ENCODE results near the gene GPR6.

The GPR6 gene, protein sequence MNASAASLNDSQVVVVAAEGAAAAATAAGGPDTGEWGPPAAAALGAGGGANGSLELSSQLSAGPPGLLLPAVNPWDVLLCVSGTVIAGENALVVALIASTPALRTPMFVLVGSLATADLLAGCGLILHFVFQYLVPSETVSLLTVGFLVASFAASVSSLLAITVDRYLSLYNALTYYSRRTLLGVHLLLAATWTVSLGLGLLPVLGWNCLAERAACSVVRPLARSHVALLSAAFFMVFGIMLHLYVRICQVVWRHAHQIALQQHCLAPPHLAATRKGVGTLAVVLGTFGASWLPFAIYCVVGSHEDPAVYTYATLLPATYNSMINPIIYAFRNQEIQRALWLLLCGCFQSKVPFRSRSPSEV

DNA sequence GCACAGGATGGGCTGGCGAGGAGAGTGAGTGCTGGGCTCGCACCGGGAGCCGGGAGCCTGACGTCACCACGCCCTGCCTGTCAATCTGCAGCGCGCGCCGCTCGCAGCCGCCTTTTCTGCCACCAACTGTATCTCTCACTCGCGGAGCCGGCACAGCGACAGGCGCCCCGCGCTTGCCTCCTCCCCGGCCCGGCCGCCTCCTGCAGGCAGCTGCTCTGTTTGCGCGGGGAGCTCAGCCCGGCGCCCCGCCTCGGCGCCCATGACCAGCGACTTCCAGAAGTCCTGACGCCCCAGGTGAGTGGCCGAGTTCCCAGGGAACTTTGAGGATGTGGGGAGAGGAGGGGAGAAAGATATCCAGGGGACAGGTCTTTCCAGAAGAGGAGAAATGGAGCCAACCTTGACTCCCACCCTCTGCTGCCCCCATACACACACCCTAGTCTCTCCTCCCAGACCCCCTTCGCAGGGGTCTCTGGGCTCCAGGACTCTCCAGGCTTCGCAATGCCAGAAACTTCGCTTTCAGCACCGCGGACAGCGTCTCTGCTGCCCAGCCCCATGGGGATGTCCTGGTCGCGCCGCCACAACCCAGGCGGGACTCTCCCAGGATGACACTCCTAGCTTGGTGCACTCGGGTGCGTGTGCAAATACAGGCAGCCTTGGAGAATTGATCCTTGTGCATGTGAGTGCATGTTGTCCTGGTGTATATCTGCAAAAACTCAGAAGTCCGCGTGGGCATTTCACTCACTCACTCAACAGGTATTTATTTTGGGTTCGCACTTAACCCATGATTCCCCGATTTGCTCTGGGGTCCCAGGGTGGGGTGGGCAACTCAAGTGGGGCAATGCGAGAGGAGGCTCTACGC, at the start of gene GPR6:
TSS of gene GPR6 (plus strand) at position 138 of the 859 bp plus-strand sequence. CDS start 802 bp downstream, outside the sequence.
- no peak for DNase-seq (ENCODE audit: low read depth)

DNA sequence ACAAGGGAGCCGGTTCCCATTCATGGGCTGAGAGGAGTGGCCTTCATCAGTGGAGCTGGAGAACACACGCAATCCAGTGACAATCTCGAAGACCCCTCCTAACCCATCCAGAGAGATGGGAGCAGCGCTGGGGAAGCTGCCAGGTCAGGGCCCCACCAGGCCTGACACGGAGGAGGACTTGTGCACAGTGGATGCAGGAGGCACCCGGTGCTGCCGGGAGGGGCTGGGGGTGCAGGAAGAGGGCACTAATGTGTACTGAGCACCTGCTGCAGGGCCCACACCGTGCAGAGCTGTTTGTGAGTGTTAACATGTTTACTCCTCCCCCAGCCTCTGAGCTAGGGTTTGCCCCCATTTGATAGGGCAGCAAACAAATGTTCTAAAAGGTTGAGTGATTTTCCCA, 43.8 kb upstream of the GPR6 start:
- no peak for DNase-seq (ENCODE audit: low read depth)

DNA sequence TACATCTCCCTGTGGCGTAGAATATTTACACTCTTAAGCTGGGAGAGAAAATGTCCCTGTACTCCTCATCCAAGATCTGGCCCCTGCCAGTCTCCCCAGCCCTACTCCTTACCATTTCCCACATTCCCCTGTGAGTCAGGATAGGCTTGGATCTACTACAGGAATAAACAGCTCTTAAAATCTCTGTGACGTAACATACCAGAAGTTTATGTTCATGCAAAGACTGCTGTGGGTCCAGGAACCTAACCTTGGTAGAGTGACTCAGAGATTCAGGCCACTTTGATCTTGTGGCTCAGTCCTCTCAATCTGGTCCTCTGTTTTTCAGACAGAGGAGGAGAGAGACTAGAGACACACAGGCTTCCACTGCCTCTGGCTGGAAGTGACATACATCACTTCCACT, 38.5 kb upstream of the GPR6 start:
- no peak for DNase-seq (ENCODE audit: low read depth)

DNA sequence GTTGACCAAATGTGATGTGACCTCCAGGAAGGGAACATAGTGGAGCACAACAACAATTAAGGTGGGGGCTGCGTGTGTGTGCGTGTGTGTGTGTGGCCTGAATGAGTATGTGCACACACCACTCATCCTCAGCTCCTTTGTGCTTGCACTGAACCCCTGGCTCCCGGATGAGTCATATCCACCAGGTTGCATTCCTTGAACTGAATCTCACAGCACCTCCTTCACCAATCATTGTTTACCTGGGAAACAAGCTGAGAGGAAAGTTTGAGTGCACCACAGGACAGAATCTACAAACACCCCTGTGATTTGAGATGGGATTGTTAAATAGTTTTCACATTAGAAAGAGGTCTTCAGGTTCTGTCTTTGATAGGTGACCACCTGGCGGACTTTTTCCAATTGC, 33.7 kb upstream of the GPR6 start:
- DNase-seq (ENCODE audit: low read depth): no peak

DNA sequence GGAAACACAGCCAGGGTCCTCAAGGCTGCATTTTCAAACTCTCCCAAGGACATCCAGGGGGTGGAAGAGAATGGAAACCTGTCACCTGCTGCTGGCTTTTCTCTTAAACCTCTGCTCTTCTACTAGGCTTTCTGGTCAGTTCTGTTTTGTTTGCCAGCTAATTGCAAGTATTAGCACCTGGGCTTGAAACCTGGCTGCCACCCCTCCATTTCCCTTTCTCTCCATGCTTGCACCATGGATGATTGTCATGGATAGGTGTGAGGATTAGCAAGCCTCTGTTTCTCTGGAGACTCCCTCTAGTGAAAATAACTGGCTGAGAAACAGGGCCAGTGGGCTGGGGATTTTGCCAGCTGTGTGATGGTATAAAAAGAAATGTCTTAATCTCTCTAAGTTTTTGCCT, 33.0 kb upstream of the GPR6 start:
- DNase-seq (ENCODE audit: low read depth): no peak

DNA sequence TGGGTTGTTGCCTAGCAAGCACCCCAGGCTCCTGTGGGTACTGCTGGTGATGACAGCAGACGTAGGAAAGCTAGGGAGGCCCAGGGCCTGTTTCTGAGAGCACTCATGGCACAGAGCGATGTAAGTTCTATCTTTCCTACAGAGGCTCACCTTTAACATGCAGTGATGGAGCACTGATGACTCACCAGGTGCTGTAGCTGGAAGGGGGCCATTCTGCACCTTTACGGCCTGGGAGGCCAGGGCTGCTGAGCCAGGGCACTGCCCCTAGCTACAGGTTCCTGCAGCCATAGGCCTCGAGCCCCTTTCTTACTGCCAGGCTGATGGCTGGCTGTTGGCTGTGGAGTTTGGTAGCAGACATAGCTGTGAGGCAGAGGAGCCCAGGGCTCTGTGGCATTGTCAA, 31.1 kb upstream of the GPR6 start:
- DNase-seq (ENCODE audit: low read depth): no peak

DNA sequence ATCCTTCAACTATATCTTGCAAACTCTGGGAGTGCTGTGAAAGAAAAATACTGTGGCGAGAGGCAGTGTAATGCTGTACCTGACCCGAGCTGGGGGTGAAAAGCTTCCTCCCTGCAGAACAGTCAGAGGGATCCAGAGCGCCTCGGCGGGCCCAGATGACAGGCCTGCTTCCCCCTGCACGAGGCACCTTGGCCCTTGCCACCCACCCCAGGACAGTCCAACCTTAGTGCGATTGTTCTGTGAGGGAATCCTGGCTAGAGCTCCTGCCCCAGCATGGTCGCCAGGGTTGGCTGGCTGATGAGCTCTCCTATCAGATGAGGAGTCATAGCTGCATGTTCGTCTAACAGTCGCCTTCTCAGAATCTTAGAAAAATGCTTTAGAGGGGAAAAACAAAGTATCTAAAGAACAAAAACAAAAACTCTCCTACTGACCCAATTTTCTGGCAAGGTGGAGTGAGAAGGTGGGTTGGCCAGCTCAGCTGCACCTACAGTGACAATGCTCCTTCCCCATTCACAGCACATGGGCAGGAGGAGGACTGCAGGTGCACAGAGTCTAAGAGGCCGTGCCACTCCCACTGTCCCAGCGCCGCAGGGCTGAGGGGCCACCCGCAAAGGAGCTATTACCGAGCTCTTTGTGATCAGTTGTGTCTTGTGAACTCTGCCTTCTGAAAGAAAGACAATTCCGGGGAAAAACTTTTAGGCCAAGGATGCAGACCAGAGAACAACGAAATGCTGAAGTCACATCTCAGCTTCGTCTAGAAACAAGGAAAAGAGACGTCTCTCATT, 28.6 kb upstream of the GPR6 start:
- DNase-seq (ENCODE audit: low read depth): no peak

DNA sequence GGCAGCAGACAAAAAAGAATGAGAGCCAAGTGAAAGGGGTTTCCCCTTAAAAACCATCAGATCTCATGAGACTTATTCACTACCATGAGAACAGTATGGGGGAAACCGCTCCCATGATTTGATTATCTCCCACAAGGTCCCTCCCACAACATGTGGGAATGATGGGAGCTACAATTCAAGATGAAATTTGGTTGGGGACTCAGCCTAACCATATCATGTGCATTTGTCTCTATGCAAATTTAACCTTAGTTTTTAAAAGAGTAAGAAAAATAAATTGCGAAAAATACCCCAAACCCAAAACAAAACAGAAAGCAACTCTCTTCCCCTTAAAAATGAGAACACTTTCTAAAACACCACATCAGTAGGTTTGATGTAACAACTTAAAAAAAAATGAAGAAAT, 22.6 kb upstream of the GPR6 start:
- no peak for DNase-seq (ENCODE audit: low read depth)

DNA sequence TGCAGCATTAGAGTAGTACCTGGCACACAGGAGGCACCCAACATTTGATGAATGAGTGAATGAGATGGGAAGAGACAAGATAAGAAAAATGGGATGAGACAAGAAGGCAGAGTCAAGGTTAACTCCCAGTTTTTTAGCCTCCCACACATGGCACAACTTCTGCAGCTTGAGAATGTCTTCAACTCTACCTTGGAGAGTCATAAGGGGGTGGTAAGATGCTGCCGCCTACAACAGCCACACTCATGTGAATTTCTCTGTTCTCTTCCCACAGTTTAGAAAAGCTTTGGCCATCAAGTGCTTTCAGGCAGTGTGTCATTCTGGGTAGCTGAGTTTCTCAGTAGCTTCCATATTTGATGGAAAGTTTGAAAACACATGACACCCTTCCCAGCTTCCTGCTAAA, 19.5 kb upstream of the GPR6 start:
- DNase-seq (ENCODE audit: low read depth): no peak

DNA sequence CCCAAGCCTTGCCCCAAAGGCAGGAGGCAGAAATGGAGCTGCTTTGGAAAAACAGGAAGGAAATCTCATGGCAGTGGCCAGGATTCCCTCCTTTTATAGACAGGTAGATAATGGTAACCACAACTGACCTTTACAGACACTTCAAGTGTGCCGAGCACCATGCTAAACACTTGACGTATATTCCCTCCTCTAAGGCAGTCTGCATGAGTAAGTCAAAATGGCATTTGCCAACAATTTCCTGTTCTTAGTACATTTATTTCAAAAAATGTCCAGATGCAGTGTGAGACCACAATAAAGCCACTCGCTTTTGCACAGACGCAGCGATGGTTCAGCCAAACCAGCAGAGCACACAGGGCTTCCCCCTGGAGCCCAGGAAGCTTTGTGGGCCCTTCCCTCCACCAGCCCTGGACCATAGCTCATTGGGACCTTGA, 16.5 kb upstream of the GPR6 start:
- DNase-seq (ENCODE audit: low read depth): no peak

DNA sequence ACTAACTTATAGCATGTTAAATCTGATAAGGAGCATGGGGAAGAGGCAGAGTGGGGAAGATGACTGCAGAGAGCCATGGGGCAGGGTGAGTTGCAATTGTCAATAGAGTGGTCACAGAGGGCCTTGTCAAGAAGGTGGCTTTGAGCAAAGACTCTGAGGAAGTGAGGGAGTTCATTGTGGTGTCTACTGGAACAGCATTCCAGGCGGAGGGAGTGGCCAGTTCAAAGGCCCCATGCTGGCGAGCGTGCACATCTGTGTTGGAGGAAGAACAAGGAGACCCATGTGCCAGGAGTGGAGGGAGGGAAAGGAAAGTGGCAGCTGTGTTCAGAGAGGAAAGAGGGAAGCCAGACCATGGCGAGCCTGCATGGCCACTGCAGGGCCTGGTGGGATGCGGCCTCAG, 15.8 kb upstream of the GPR6 start:
- DNase-seq (ENCODE audit: low read depth): no peak

DNA sequence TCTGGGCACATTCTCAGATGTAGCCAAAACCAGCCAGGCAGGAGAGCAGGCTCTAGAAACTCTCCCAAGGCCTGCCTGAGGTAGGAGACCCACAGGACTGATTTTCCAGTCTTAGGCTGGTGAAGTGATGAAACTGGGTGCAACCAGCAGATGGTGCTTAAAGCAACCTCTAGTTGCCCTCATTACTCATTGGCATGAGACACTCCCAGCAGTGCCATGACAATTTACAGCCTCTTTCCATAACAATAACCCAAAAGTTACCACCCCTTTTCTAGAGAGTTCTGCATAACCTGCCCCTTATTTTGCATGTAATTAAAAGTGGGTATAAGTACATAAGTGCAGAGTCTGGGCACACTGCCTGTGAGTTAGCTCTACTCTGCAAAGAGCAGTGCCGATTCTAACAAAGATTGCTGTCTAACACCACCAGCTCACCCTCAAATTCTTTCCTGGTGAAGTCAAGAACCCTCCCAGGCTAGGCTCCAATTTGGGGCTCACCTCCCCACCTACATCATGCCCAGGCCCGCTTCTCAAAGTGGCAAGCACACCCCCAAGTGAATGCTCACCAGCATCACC, 14.4 kb upstream of the GPR6 start:
- no peak for DNase-seq (ENCODE audit: low read depth)

DNA sequence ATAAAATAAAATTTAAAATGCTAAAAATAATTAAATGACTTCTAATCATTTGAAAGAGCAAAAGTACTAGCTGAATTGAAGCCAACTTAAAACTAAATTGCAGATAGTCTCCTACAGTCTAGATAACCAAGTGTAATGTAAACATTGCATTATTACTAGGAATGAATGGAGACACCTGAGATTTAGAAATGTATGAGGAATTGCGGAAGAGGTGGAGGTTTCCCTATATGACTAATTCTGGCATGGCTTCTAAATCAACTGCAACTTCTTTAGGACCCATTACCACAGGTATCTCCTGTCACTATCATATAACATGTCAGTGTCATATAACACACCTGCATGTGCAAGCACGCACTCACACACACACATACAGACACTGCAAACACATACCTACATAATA, 13.2 kb upstream of the GPR6 start:
- DNase-seq (ENCODE audit: low read depth): no peak

DNA sequence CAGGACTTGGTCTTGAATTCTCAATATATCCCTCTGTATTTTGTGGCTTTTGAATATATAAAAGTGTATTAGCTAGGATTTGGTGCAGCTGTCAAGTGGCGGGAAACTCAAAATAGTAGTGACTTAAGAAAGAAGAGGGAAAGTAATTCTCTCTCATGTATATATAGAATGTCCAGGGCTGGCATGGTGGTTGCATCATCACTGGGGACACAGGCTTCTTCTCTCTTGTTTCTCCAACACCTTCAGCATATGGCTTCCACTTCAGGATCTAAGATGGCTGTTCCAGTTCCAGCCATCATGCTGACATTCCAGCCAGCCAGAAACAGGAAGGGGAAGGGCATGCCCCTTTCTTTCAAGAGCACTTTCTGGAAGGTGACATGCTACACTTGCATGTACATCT, 11.8 kb upstream of the GPR6 start:
- no peak for DNase-seq (ENCODE audit: low read depth)

DNA sequence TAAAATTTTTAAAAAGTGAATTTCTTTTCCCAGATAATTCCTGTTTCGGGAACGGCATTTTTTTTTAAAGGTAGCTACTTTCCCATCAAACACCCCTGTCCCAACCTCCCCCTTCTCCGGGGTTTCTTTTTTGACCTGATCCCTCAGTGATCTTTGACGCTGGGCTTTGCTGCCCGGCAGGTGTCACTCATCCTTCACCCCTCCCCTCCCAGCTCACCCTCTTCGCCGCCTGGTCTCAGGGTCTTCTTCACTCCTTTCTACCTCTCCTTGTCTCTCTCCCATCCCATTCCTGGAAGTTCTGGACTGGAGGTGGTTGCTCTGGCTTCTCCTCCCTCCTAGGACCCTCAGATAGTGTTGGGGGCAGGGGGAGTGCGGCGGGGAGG, 329 bp upstream of the GPR6 start:
- DNase-seq (ENCODE audit: low read depth): no peak

DNA sequence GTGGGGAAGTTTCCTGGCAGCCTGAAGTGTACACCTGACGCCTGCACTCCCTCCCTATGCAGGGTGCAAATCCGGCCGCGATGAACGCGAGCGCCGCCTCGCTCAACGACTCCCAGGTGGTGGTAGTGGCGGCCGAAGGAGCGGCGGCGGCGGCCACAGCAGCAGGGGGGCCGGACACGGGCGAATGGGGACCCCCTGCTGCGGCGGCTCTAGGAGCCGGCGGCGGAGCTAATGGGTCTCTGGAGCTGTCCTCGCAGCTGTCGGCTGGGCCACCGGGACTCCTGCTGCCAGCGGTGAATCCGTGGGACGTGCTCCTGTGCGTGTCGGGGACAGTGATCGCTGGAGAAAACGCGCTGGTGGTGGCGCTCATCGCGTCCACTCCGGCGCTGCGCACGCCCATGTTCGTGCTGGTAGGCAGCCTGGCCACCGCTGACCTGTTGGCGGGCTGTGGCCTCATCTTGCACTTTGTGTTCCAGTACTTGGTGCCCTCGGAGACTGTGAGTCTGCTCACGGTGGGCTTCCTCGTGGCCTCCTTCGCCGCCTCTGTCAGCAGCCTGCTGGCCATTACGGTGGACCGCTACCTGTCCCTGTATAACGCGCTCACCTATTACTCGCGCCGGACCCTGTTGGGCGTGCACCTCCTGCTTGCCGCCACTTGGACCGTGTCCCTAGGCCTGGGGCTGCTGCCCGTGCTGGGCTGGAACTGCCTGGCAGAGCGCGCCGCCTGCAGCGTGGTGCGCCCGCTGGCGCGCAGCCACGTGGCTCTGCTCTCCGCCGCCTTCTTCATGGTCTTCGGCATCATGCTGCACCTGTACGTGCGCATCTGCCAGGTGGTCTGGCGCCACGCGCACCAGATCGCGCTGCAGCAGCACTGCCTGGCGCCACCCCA, 1.2 kb downstream of the GPR6 start:
- DNase-seq (ENCODE audit: low read depth): no peak

DNA sequence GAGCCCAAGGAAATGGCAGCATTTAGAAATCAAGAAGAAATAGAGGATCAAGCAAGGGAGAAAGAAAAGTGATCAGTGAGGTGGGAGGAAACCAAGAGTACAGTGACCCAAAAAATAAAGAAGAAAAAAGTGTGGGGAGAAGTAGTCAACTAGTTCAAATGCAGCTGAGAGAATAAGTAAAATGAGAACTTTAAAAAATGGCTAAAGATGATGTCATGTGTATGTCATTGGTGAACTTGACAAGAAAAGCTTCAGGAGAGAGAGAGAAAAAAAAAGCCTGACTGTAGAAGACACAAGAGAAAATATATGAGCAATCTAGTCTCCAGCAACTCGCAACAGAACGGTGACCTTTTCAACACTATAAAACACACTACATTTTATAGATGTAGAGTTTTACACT, 6.3 kb downstream of the GPR6 start:
- no peak for DNase-seq (ENCODE audit: low read depth)

DNA sequence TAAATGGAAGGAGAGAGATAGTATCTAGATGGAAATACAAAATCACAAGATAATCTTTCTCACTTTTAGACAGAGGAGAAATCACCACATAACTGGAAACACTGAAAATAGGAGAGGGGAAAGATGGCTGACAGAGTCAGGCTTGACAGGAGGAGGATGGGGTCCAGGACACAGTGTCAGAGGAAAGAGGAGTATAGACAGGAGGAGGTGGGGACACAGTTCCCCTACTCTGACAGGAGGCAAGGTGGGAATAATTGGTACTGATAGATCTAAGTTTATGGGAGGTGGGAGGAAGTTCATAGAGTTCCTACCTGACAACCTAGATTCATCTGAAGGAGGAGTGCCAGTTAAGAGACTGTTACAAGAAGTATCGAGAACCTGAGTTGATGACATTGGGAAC, 9.1 kb downstream of the GPR6 start:
- no peak for DNase-seq (ENCODE audit: low read depth)

DNA sequence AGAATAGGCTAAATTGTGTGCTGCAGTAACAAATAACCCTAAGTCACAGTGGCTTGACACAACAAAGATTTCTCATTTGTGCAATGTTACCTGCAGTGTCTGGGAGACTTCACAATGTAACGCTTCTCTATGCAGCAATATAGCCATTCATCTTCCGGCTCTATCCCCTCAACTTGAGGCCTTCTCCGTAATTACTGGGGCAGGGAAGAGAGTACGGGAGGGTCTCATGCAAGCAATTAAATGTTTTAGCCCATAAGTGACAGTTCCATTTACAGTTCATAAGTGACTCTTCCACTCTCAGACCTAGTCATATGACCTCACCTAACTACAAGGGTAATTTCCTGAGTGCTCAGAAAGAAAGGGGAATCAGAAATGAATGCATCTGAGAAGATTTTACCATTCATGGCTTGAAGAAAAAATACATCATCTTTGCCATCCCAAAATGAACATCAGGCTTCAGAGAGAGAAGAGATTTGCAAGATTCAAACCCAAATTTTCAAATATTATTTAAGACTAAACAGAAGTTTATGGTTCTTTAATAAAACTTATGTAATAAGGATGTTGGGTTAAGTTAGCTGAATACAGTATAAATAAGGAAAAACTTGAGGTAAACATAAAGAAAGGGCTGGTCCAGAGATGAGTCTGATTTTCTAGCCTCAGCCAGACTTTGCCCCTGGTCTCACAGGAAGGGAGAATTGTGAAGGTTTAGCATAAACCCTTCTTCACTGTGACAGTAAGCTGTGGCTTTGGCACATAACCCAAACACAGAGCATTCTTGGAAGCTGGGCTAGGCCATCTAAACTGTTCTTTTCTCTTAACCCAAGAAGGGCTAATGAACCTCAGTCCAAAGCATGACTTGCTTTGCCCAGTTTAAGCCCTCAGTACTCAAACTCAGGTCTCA, 13.3 kb downstream of the GPR6 start:
- no peak for DNase-seq (ENCODE audit: low read depth)

DNA sequence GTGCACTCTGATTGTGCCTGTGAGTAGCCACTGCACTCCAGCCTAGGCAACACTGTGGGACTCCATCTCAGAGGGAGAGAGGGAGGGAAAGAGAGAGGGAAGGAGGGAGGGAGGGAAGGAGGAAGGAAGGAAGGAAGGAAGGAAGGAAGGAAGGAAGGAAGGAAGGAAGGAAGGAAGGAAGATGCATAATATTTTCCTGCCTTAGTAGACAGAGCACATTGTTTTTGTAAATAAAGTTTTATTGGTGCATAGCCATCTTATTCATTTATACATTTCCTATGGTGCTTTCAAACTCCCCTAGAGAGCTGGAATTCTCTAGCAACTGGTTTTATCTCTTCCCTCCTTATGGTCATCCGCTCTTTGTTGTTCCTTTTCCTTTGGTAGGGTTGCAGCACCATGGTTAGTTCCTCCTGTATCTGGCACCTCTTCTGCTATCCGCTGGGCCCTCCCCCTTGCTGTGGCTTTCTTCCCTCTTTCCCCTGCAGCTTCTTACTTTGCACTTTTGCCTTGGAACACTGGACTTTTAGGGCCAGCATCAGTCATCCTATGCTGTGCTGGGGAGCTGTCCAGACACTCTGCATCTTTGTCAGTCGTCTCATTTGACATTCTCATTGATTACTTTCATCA, 20.2 kb downstream of the GPR6 start:
- no peak for DNase-seq (ENCODE audit: low read depth)
